ENCODE data around the gene METTL13.

Gene METTL13

GRCh38 chr1:171844381-171844780 is 62.9 kb downstream of the METTL13 start:
- H3K4me3 ChIP-seq (replicated peaks; ENCODE audit: low read depth, low read length): no peak overlapping the region
- no peak for TF ChIP-seq CTCF (IDR thresholded peaks at IDR 0.05; ENCODE audit: low read length, missing control alignments)
- DNase-seq (ENCODE audit: low read depth): no peak

DNA sequence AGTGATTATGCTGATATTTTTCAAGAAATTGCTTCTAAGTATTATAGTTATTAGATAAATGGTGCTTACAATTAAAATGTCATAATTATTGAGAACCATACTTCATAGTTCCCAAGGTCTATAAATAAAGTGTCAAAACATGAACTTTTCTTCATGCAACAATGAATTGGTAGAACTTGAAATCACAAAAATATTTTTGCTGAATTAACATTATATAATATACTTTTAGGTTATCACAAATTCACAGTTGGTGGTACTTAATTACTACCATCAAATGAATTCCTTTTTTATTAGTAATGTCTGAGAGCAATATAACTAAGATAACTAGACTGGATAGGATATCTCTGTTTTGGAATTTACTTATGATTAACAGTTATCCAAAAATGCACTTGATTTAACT is 64.5 kb downstream of the METTL13 start:
- no peak overlapping the region for H3K4me3 ChIP-seq (replicated peaks; ENCODE audit: low read depth, low read length)
- no peak for DNase-seq (ENCODE audit: low read depth)
- no peak for TF ChIP-seq CTCF (IDR thresholded peaks at IDR 0.05; ENCODE audit: low read length, missing control alignments)
